NCI-H345 treated with DMSO at 0.1 percent for 48 hours (cell line): Measurements from ENCODE around the gene SSU72.
A peak's percentile ranks its signal among the peaks of the same experiment; 100 is the strongest.
"Not testable (repeated sequence)": the region's sequence is repeated elsewhere in the genome, so short reads cannot be mapped to it uniquely, and the experiment has no call there.

Experiments
- DNase-seq: peaks from one replicate; lab custom pipeline; 2025; ENCODE audit not compliant: unreplicated experiment; lab: John Stamatoyannopoulos, UW

SSU72 gene

GRCh38 chr1:1529936-1530335, 44.7 kb downstream of the SSU72 start:
- DNase-seq, result no peak

- no peak for DNase-seq
These were observed 45.3 kb downstream of the SSU72 start for GRCh38 chr1:1529321-1529720.

GRCh38 chr1:1528301-1529267, 46.1 kb downstream of the SSU72 start:
- no peak for DNase-seq

GRCh38 chr1:1527092-1527816, 47.4 kb downstream of the SSU72 start:
- DNase-seq, result no peak

GRCh38 chr1:1526476-1526875, 48.2 kb downstream of the SSU72 start:
- not testable (repeated sequence) for DNase-seq

GRCh38 chr1:1524750-1525383, 49.8 kb downstream of the SSU72 start:
- DNase-seq, result not testable (repeated sequence)

- not testable (repeated sequence) for DNase-seq
These were observed 51.0 kb downstream of the SSU72 start for GRCh38 chr1:1523651-1524050.

- not testable (repeated sequence) for DNase-seq
These were observed 51.4 kb downstream of the SSU72 start for GRCh38 chr1:1523226-1523625.

- not testable (repeated sequence) for DNase-seq
These were observed 52.1 kb downstream of the SSU72 start for GRCh38 chr1:1522536-1522935.

- DNase-seq, result no peak
These were observed 53.3 kb downstream of the SSU72 start for GRCh38 chr1:1521331-1521730.

- DNase-seq, result not testable (repeated sequence)
These were observed 54.7 kb downstream of the SSU72 start for GRCh38 chr1:1519805-1520505.

GRCh38 chr1:1518621-1519007, 56.0 kb downstream of the SSU72 start:
- not testable (repeated sequence) for DNase-seq

GRCh38 chr1:1517973-1518620, 56.6 kb downstream of the SSU72 start:
- no peak for DNase-seq

- not testable (repeated sequence) for DNase-seq
These were observed 57.7 kb downstream of the SSU72 start for GRCh38 chr1:1516923-1517322.

- not testable (repeated sequence) for DNase-seq
These were observed 60.3 kb downstream of the SSU72 start for GRCh38 chr1:1514376-1514775.

- not testable (repeated sequence) for DNase-seq
These were observed 61.0 kb downstream of the SSU72 start for GRCh38 chr1:1513675-1514074.

- DNase-seq, result not testable (repeated sequence)
These were observed 62.2 kb downstream of the SSU72 start for GRCh38 chr1:1512425-1512824.

GRCh38 chr1:1511533-1512285, 63.0 kb downstream of the SSU72 start, which contains the start of gene ATAD3A:
TSS of gene ATAD3A (plus strand) at chr1:1512162. CDS start at chr1:1512269, 107 bp downstream.
- peak; percentile 92 for DNase-seq

GRCh38 chr1:1510912-1511532, 63.6 kb downstream of the SSU72 start:
- DNase-seq, result no peak
